Kidney glomerular epithelial cell (primary cell): ENCODE measurements around the gene IQSEC3.

ENCODE experiments used
- DNase-seq: peaks from one replicate; lab custom pipeline; 2025; lab: John Stamatoyannopoulos, UW

The IQSEC3 gene

DNA sequence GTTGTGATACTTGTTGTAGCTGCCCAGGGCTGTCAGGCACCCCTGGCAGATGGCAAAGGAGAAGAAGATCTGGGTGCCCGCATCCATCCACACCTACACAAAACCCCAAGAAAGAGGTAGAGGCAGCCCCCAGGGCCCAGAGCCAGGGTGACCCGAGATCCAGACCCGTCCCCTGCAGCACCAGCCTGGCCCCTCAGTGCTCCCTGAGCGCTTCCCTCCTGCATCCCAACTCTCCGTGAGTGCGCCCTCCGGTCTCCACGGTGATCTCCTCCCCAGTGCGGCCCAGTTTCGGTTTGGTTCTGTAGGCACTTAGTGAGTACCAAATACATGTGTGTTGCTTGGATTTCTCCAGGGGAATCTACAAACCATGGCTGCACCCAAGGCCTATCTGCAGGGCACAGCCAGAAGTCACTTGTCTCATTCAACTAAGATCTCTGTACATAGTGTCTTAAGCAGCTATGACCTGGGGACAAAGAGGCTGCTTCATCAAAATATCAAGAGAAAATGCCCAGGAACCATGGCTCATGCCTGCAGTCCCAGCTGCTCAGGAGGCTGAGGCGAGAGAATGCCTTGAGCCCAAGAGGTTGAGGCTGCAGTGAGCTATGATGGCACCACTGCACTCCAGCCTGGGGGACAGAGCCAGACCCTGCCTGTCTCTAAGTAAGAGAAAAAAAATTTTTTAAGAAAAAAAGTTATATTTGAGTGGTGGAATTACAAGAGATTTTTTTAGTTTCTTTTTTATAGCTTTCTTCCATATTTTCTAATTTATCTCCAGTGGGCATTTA lies 131.5 kb downstream of the IQSEC3 start:
- no peak for DNase-seq

DNA sequence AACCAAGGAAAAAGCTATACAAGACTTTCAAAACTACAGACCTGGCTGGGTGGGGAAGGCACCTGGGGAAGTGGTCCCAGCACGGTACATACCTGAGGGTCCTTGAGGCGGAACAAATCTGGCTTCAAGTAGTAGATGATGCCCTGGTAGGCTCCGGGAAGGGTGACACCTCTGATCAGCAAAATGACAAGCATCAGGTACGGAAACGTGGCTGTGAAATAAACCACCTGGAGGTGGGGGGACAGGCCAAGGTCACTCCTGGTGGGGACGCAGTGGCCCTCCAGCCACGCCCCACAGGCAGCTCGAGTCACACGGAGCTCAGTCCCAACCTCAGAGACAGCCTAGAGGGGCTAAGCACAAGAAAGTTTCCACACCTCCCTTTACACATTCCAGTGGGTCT lies 132.1 kb downstream of the IQSEC3 start:
- DNase-seq = no peak

GRCh38 chr12:201361-201760 lies 134.8 kb downstream of the IQSEC3 start:
- no peak for DNase-seq

DNA sequence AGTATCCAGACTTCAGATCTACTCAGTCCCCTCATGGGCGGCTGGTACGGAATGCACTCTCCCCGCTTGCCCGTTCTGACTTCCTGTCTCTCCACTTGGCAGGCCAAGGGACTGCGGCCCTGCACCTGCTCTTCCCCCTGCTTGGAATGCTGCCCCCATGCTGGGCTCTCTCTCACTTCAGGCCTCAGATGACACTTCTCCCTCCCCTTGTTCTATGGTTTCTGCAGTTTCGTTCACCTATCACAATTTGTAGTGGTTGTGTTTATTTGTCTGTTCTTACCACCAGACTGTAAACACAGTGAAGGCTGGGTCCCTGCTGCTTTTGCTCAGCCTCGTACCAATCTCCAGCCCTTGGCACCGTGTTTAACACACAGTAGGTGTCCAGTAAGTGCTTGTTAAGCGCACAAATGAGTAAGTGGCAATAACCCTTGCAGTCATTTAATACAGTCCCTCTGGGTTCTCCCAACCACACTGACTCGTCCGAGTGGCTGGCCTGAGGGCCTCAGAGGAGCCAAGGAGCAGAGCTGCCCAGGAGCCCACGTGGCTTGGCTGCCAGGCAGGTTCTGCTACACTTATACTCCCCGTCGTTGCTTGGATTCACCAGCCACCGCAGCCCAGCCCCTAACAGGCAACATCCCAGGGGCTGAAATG lies 135.6 kb downstream of the IQSEC3 start:
- DNase-seq = no peak

- no peak for DNase-seq
Measured at GRCh38 chr12:203074-203461, 136.5 kb downstream of the IQSEC3 start.

- no peak for DNase-seq
Measured at GRCh38 chr12:203462-204260, 137.1 kb downstream of the IQSEC3 start.

DNA sequence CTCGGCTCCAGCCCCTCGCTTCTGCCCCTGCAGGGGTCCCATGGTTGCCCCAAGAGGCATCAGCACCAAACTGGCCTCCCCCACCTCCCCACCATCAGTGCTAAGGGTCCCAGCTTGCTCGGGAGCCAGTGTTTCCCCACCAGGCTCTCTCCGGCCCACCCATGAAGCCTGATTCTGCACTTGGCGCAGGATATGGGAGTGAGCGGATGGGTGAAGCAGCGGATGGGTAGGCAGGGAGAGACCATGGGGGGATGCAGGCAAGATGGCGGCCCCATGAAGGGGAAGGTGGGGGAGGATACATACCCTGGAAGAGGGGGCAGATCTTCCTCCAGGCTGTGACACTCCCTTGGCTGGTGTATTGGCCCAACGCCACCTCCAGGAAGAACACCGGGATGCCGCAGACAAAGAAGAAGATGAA lies 137.7 kb downstream of the IQSEC3 start:
- no peak for DNase-seq

DNA sequence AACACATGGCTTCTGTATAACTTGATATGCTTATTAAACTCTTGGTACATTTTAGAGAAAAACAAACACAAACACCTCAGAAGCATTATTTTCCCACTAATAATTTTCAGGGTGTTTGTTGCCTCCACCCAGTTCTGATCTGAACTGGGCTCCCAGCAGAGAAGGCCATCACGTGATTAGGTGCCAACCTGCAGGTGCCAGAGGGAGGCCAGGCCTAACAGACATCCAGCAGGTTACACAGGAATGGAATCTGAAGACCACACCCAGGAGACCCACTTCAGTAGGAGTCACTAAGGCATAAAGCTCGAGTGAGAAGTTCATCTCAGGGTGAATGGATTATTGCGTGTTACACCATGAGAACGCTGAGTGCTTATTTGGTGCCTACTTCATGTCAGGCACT lies 138.5 kb downstream of the IQSEC3 start:
- no peak for DNase-seq

GRCh38 chr12:206746-207440 lies 140.3 kb downstream of the IQSEC3 start:
- DNase-seq = no peak

DNA sequence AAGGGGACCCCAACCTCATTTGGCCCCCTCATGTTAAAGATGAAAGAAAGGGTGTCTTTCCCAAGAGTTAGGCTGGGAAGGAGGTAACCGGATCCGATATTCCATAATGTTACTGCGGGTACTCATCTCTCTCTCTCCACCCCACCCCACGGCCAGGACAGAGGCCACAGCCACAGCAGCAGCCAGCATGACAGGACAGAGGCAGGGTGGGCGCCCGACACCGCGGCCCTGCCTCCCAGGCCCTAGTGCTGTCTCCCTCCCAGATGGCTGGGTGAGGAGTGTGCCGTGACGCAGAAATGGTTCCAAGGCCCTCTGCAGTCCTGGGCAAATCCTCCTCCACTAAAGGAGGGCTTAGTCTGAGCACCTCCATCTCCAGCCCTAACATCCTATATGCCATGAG lies 141.2 kb downstream of the IQSEC3 start:
- DNase-seq = no peak

DNA sequence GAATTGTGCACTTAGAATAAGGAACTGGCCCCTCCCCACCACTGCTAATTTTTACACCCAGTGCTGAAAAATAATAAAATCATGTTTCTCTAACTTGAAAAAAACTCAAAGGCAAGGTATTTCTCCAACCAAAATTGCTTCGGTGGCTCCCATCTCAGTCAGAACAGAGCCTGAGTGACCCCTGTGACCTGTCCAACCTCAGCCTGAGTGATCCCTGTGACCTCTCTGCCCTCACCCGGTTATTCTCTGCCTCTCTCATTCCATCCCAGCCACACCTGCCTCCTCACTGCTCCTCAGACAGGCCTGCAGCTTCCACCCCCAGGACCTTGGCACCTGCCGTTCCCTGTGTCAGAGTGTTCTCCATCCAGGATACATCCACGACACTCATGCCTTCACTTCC lies 142.2 kb downstream of the IQSEC3 start:
- DNase-seq = no peak

DNA sequence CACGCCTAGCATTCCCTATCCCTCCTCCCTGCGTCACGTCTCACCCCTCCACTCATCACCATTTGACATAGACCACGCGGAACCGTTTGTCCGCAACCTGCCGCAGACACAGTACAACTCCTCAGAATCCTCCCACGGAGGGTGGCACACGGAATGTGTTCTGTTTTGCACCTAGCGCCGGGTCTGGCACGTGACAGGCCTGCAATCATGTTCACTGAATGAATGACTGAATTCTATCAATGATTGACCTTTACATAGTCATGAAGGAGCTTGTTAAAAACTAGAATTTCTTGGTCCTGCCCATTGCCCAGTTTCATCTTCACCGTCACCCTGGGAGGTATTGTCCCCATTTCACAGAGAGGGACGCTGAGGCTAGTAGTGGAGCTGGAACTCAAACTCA lies 142.7 kb downstream of the IQSEC3 start:
- no peak for DNase-seq

DNA sequence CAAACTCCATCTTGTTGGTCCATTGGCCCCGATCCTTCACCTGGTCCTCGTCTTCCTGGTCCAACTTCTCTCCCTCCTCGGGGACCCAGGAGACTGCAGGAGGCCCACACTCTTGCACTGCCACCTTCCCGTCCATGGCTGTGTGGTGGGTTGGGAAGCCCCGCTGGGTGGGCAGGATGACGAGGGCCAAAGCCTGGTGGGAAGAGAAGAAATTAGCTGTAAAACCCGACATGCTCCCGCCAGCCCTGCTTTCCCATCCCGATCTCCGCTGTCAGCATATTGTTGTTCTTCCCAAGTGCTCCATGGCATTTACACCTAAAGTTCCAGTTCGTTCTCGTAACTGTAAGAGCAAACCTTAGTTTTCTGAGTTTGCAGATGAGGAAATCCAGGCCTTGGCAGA lies 143.3 kb downstream of the IQSEC3 start:
- no peak for DNase-seq

GRCh38 chr12:210277-211141 lies 143.9 kb downstream of the IQSEC3 start:
- no peak for DNase-seq

DNA sequence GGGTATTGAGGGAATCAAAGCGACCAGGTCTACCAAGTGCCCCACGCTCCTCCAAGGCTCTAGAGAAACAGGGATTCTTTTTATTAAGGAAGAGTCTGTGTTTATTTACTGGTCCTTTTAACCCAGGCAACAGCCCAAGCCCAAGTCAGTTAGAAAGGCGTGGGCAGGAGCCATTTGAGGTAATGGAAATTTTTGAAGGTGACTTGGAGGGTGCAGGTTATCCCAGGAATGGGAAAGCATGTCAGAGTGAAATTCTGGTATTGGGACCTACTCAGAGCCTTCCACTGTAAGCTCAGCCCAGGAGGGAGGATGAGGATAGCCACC lies 144.5 kb downstream of the IQSEC3 start:
- DNase-seq = no peak

GRCh38 chr12:211639-212414 lies 145.3 kb downstream of the IQSEC3 start:
- DNase-seq = no peak

DNA sequence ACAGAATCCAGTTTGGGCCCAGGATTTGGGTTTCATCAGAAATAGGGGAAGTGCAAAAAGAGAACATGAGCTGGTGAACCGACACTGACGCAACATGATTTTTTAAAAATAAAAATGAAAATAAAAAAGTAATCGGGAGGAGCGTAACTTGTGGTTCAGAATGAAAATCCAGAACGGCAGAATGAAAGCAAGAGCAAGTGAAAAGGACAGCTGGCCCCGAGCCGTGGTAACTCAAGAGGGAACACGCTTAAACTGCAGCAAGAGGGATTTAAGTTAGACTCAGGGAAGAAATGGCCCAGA lies 145.8 kb downstream of the IQSEC3 start:
- DNase-seq = no peak

DNA sequence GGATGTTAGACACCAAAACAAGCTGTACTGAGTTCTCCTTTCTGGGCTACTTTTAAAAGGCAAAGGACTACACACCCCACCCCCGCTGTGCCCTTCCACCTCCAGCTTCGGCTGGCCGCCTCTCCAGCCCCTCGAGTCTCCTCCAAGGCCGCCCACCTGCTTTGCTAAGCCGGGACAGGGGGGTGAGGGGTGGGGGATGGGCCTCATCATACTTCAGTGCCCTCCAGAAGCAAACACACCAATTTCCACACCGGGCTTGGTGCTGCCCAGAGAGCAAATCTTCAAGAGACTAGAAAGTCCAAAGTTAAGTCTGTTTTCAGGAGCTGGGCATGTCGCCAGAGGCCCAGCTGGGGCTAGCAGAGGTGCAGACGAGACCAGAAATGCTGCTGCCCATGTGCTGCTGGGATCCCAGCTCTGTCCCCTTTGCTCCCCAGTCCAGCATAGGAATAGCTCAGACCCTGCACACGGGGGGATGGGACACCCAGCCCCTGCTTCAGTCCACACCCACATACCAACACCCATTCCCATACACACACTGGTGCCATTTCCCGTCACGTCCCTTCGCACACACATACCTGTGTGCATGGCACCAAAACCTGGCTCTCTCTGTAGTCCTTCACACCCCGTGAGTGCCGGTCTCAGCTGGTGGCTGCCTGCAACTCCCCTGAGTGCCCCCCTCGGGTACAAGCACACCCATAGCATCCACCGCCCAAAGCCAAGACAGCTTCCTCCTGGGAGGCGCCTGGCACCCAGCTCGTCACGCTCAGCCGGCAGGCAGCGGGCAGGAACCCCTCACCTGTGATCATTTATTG lies 146.4 kb downstream of the IQSEC3 start:
- peak; percentile 15 for DNase-seq

- no peak for DNase-seq
Measured at GRCh38 chr12:213527-213932, 147.0 kb downstream of the IQSEC3 start.
